ENCODE measurements around the gene GARIN5A. TPM values are rescaled to one million over a fixed set of nuclear protein-coding genes. Genes with fewer than 3 reads are reported as not detected.

GARIN5A gene
- total and polyA plus RNA-seq, 9 of the 15 experiments (the other 6 are each of a cell fraction or from before 2014, with no cell fraction given): 0.10 to 0.82 (median 0.23) TPM; not detected in 2

- Histone ChIP-seq H3K9me3 (replicated peaks; ENCODE audit: control insufficient read depth, insufficient read depth, low read depth, low read length) (no peaks in the 10 kb centered on the region), H3K4me2 (ENCODE audit: insufficient read depth, low read length) (no peak overlapping the region), H2AFZ (ENCODE audit: low read depth, low read length) (no peak overlapping the region), H3K27me3 (ENCODE audit: control insufficient read depth in 2 of 2, insufficient read depth in 2 of 2, low read length in 2 of 2) (no peaks in the 10 kb centered on the region; a peak in 1 of 5 replicates), H3K9me1 (ENCODE audit: control insufficient read depth, insufficient read depth, low read length) (no peaks in the 10 kb centered on the region), H3K4me3 (no peak overlapping the region), H3K4me1 (replicated peaks in 1 of 2; ENCODE audit: control insufficient read depth in 2 of 2, insufficient read depth in 2 of 2, low read length in 2 of 2) (peaks cover 0 to 14% of the 10 kb centered on the region in 2 experiments; a peak in 2 of 5 replicates), H4K20me1 (replicated peaks; ENCODE audit: control insufficient read depth, insufficient read depth, low read length) (no peaks in the 10 kb centered on the region), H3K9ac (ENCODE audit: insufficient read depth in 1 of 2, low read depth in 2 of 2, low read length in 2 of 2) (peak overlapping the region in 1 of 2 experiments; percentile 35; a peak in 1 of 4 replicates), H3K36me3 (ENCODE audit: control insufficient read depth, insufficient read depth, low read length) (no peaks in the 10 kb centered on the region), H3K79me2 (ENCODE audit: control insufficient read depth, insufficient read depth, low read length) (no peaks in the 10 kb centered on the region), H3K27ac (ENCODE audit: extremely low read depth, low read depth, low read length) (no peak overlapping the region)
- BruUV-seq (replicated peaks): no TSS peak
- POLR2A ChIA-PET: no interaction called here
- CTCF ChIA-PET (ENCODE audit: low intra/inter-chr PET ratio): no interaction called here
- 43% methylated on average over 9 of the region's 10 CpGs for WGBS (ENCODE audit: insufficient coverage, low coverage, missing lambda C conversion rate)
- FAIRE-seq (no peak), ATAC-seq (no peak), DNase-seq (ENCODE audit: extremely low read depth in 1 of 4, low spot score in 3 of 4) (no peak)
- in situ Hi-C loops (cut with MboI): no loop called here
- no peak for TF ChIP-seq MECOM (CRISPR knock-in tag; IDR thresholded peaks at IDR 0.05)
- no peak for TF ChIP-seq AFF4 (CRISPR knock-in tag; IDR thresholded peaks at IDR 0.05)
- TF ChIP-seq ZNF699 (CRISPR knock-in tag; IDR thresholded peaks at IDR 0.05; ENCODE audit: insufficient replicate concordance): no peak
- 0 out of 2 replicates have a peak, but pooled peaks have one; percentile 12 for TF ChIP-seq NR2C1 (IDR thresholded peaks at IDR 0.05)
- no peak for TF ChIP-seq NR2C1 (tag; IDR thresholded peaks at IDR 0.05)
- no peak for TF ChIP-seq HDGF (IDR thresholded peaks at IDR 0.05)
- intact Hi-C loops (cut with micrococcal nuclease): no loop called here
Measured at GRCh38 chr19:50522881-50523280, 46.2 kb upstream of the GARIN5A start.
